ENCODE data around the gene CMTM3.
"Not testable (repeated sequence)": the region's sequence is repeated elsewhere in the genome, so short reads cannot be mapped to it uniquely, and the experiment has no call there.

CMTM3 gene

GRCh38 chr16:66585481-66586239, 18.8 kb upstream of the CMTM3 start:
- no peak for DNase-seq (ENCODE audit: low spot score)

- DNase-seq (ENCODE audit: low spot score) = no peak
Measured at GRCh38 chr16:66587881-66588600, 16.5 kb upstream of the CMTM3 start.

GRCh38 chr16:66588981-66589713, 15.4 kb upstream of the CMTM3 start:
- no peak for DNase-seq (ENCODE audit: low spot score)

DNA sequence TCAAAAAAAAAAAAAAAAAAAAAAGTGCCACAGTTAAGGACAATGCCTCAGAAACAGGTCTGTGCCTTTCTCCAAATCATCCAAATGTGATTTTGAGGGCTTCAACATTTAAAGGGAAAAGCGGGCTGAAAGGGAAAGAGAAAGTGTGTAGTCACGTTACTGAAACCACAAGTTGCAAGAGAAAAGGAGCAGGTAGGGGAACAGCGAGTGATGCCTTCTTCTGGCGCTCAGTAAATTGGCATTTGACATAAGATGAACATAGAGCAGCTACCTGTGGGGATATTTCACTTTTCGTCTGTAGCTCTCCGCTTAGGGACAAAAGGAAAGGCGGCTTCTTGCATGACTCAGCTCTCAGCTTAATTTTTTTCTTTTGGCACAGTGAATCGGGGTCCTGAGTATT, 14.2 kb upstream of the CMTM3 start:
- DNase-seq (ENCODE audit: low spot score) = no peak

GRCh38 chr16:66591018-66591417, 13.5 kb upstream of the CMTM3 start:
- DNase-seq (ENCODE audit: low spot score) = no peak

DNA sequence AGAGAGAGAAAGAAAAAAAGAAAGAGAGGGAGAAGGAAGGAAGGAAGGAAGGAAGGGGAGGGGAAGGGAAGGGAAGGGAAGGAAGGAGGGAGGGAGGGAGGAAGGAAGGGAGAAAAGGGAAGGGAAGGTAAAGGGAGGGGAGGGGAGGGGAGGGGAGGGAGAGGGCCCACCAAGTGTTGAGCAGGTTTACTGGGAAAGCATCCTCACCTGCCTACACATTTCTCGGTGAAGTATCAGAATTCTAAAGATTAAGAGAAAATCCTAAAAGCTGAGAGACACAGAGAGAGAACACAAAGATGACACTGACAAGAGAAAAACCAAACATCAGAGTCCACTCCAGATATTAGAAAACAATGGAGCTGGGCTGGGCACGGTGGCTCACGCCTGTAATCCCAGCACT, 12.3 kb upstream of the CMTM3 start:
- no peak for DNase-seq (ENCODE audit: low spot score)

DNA sequence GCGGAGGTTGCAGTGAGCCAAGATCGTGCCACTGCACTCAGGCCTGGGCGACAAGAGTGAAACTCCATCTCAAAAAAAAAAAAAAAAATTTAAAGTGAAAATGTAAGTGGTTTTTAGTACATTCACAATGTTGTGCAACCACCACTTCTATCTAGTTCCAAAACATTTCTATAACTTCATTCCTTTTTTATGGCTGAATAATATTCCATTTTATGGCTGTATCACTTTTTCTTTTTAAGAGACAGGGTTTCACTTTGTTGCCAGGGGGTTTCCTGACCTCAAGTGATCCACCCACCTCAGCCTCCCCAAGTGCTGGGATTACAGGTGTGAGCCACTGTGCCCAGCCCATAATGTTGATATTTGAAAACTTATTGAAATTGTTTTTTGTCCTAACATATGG, 11.7 kb upstream of the CMTM3 start:
- no peak for DNase-seq (ENCODE audit: low spot score)

- no peak for DNase-seq (ENCODE audit: low spot score)
Measured at GRCh38 chr16:66594739-66595138, 9.8 kb upstream of the CMTM3 start.

DNA sequence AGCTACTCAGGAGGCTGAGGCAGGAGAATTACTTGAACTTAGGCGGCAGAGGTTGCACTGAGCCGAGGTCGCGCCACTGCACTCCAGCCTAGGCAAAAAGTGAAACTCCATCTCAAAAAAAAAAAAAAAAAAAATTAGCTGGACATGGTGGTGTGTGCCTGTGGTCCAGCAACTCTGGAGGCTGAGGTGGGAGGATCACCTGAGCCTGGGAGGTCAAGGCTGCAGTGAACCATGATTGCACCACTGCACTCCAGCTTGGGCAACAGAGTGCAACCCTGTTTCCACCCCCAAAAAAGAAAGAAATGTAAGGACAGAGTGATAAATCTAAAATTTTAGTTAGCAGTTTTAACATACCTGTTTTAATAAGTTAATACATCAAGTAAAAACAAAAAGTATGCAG, 7.9 kb upstream of the CMTM3 start:
- DNase-seq (ENCODE audit: low spot score) = not testable (repeated sequence)

GRCh38 chr16:66596986-66597848, 7.3 kb upstream of the CMTM3 start:
- DNase-seq (ENCODE audit: low spot score) = no peak

DNA sequence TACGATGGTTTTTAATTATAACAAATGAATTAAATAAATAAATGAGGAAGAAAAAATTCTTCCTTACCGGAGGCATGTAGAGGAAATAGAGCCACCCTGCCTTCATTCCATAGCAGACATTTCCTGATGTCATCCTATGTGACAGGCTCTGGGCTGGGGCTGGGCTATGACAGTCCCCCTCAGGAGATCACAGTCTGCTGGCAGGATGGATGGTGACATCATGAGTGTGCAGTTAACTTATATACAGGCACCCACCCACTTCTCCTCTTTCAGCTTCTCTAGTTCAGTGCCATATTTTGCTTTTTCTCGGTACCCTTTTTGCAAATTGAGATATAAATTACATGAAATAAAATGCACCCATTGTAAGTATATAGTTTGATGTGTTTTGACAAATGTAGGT, 6.4 kb upstream of the CMTM3 start:
- no peak for DNase-seq (ENCODE audit: low spot score)

GRCh38 chr16:66599726-66600125, 4.8 kb upstream of the CMTM3 start:
- DNase-seq (ENCODE audit: low spot score) = no peak

- DNase-seq (ENCODE audit: low spot score) = no peak
Measured at GRCh38 chr16:66600477-66600876, 4.0 kb upstream of the CMTM3 start.

GRCh38 chr16:66601471-66601870, 3.0 kb upstream of the CMTM3 start:
- no peak for DNase-seq (ENCODE audit: low spot score)

GRCh38 chr16:66603537-66604375, 748 bp upstream of the CMTM3 start:
- DNase-seq (ENCODE audit: low spot score) = peak; percentile 86

DNA sequence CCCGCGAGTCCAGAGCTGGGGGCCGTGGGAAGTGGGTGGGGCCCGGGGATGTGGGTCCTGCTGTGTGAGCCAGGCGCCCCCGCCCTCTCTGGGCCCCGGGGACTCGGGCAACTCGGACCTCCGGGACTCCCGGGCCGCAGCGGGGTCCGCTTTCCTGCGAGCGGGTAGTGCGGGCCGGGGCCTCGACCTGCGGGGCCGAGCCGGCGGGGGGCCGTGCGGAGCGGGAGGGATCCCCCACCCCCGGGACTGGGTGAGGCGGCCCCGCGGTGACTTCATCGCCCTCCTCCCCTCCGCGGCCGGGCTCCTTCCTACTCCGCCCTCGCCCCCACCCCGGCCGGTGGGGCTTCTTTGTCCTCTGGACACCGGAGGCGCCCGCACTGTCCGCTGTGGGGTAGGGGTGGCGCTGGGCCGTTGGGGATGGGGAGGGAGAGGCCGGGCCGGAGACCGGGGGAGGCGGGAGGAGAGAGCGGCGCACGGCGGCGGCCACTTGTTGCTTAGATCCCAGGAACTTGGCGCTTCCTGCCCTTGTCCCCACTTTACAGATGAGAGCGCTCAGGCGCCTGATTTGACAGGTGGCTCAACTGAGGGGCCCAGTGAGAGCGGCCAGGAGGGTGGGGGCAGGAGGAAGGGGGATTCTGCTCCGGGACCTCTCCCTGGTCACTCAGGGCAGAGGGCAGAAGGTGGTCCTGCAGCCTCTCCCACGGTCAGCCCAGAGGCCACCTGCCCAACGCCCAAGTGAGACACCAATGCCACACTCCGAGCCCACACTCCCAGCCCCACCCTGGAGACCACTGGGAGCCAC, 874 bp downstream of the CMTM3 start:
- DNase-seq (ENCODE audit: low spot score) = peak; percentile 73

DNA sequence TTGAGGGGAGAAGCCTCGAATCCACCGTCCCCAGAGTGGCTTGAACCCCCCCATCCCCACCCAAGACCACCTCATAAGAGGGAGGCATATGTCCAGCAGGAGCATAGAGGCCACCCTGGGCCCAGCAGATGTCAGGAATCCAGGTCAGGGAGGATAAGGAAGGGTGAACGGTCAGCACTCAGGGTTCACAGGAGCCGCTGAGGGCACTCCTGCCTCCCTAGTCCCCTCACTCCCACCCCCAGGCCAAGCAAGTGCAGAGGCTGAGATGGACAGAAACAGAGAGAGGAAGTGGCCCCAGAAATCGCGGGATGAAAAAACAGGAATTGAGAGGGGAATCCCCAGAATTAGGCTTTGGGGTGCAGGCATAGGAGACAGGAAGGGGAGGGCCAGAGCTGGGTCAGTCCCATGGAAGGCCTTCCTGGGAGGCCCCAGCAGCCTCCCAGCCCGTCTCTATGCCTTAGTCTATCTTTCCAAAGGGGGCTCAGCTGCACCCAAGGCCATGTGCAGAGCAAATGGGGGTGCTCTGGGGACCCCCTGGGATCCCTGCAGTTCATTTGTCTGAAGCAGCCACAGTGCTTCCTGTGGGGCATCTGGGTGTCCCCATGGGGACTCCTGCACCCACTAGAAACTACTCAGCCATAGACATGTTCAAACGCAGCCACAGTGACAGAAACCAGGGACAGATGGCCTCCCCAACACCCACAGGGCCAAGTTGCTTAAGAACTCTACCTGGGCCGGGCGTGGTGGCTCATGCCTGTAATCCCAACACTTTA, 1.7 kb downstream of the CMTM3 start:
- DNase-seq (ENCODE audit: low spot score) = no peak

DNA sequence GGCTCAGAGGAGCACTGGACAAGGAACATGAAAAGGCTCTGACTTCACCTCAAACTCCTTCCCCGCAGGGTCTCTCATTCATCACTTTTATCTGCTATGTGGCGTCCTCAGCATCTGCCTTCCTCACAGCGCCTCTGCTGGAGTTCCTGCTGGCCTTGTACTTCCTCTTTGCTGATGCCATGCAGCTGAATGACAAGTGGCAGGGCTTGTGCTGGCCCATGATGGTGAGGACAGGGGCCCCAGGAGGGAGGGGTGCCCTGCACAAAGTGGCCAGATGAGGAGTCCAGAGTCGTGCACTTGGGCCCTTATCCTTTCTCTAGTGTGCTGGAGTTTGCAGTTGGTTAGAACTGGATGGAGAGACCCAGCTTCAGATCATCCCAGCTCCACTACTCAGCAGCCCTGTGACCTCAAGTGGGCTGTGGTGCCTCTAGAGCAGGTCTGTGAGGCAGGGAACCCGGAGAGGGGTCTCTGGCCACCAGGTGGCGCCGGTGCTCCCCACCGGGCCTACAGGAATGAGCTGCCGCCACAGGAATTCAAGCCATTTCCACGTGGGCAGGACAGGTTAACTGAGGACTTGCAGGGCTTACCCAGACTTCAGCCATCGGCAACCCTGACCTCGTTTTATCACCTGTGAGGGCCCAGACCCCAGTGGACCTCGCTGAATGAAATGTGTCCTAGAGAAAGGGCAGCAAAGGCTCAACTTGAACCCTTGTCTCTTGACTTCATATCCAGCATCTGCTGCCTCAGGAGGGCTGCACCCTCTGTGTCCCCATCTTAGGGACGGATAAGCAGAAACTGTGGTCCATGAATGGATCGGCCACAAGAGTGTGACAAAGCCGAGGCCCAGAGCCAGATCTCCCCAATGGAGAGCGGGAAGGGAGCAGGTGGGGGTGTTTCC, 4.0 kb downstream of the CMTM3 start:
- peak; percentile 92 for DNase-seq (ENCODE audit: low spot score)
